Tibial nerve (tissue), 4 donors: ENCODE data around the gene NLRP1. TPM values are rescaled to one million over a fixed set of nuclear protein-coding genes. Genes with fewer than 3 reads are reported as not detected.

Source experiments
- DNase-seq, 2 donors: peaks; one replicate each; pipeline ENCODE4 v3.0.0-alpha.2; 2019; ENCODE audit warnings: low spot score in 2 of 2
- H3K27ac ChIP-seq, 4 donors: fragments of 200-600 bp; sonication (generic) in 3 of 4; one replicate each; pipeline ENCODE4 v1.5.1; 2017 to 2019; ENCODE audit warnings: mild to moderate bottlenecking in 1 of 4
- H3K27me3 ChIP-seq, 2 donors: fragments of 200-600 bp; sonication (generic) in 1 of 2; one replicate each; pipeline versions ENCODE4 v1.5.1 to v1.6.0; 2017 to 2019
- H3K36me3 ChIP-seq, 3 donors: fragments of 200-600 bp; sonication (generic); one replicate each; pipeline ENCODE4 v1.5.1; 2018 to 2019
- H3K4me1 ChIP-seq, 4 donors: fragments of 200-600 bp; sonication (generic) in 3 of 4; one replicate each; pipeline ENCODE4 v1.5.1; 2017 to 2019
- H3K4me3 ChIP-seq, 4 donors: fragments of 200-600 bp; sonication (generic) in 3 of 4; one replicate each; pipeline ENCODE4 v1.5.1; 2017 to 2019; ENCODE audit warnings: mild to moderate bottlenecking in 1 of 4, moderate library complexity in 1 of 4
- H3K9me3 ChIP-seq, 4 donors: fragments of 200-600 bp; sonication (generic) in 3 of 4; one replicate each; pipeline ENCODE4 v1.5.1; 2017 to 2019
- CTCF ChIP-seq, 5 experiments: fragments of 200-600 bp in 3 of 5; fragments of 450-650 bp in 2 of 5; sonication (generic) in 3 of 5; IDR thresholded peaks; one replicate each; pipeline ENCODE4 v1.5.1; 2016 to 2019; ENCODE audit warnings: antibody characterized with exemption in 5 of 5, mild to moderate bottlenecking in 3 of 5, moderate library complexity in 2 of 5
- EP300 ChIP-seq, 2 donors: sonication (generic); formaldehyde crosslinking; IDR thresholded peaks; one replicate each; pipeline ENCODE4 v1.6.1; 2017; ENCODE audit warnings: antibody characterized with exemption in 2 of 2, mild to moderate bottlenecking in 1 of 2
- POLR2A ChIP-seq, 2 donors: fragments of 450-650 bp; IDR thresholded peaks; one replicate each; pipeline ENCODE4 v1.6.1; 2017; ENCODE audit warnings: antibody characterized with exemption in 2 of 2, mild to moderate bottlenecking in 2 of 2, moderate library complexity in 2 of 2
- WGBS, 2 donors: methylation state at CpG; one replicate each; pipeline ENCODE4 v1.1.5; 2018; 5-methylcytosine and 5-hydroxymethylcytosine counted together
- total RNA-seq, 4 donors: library from RNA; depleted of rRNA; stranded (reverse); fragments of >200 nt; gene quantifications; one replicate each; pipeline ENCODE4 v1.1.0, GENCODE V29; 2016

The NLRP1 gene
- total RNA-seq, 4 donors from 2014 or later = 33.0 to 52.4 (median 36.6) TPM

DNA sequence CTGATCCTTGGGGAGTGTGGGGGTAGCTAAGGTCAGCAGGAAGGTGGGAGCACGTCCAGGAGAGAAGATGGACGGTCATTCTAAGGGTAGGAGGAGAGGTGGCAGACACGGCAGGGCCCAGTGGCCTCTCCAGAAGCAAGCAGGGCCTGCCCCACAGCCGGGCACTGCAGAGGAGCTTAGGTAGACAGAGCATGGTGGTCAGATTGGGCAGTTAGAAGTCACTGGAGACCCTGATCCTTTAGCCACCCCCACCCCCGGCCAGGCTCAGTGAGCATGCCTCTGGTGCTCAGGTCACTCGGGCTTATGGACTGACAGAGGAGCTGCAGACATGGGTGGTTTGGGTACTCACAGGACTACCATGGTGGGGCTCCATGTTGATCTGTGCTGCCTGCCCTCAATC lies 26.3 kb downstream of the NLRP1 start:
- Histone ChIP-seq H3K27me3 (no peaks in the 10 kb centered on the region), H3K4me1 (no peaks in the 10 kb centered on the region), H3K9me3 (peaks cover 0 to 6% (median 0%) of the 10 kb centered on the region in 4 donors), H3K36me3 (peaks cover 0 to 34% (median 0%) of the 10 kb centered on the region in 3 donors), H3K4me3 (no peak overlapping the region), H3K27ac (no peak overlapping the region)
- TF ChIP-seq EP300 (IDR thresholded peaks at IDR 0.05) (no peak), POLR2A (IDR thresholded peaks at IDR 0.05) (no peak), CTCF (IDR thresholded peaks at IDR 0.05) (no peak)
- no peak for DNase-seq
- WGBS, 2 donors = 79 to 82% methylated on average over 6 of the region's 6 CpGs

GRCh38 chr17:5557485-5557884 lies 26.8 kb downstream of the NLRP1 start:
- H3K4me3 ChIP-seq = no peak overlapping the region
- TF ChIP-seq CTCF (IDR thresholded peaks at IDR 0.05) (no peak), EP300 (IDR thresholded peaks at IDR 0.05) (no peak), POLR2A (IDR thresholded peaks at IDR 0.05) (no peak)
- WGBS, 2 donors = 56 to 66% methylated on average over 8 of the region's 8 CpGs
- H3K9me3 ChIP-seq = peaks cover 0 to 6% (median 0%) of the 10 kb centered on the region in 4 donors
- no peak overlapping the region for H3K27ac ChIP-seq
- no peaks in the 10 kb centered on the region for H3K4me1 ChIP-seq
- no peak for DNase-seq
- no peaks in the 10 kb centered on the region for H3K27me3 ChIP-seq
- peaks cover 0 to 39% (median 0%) of the 10 kb centered on the region in 3 donors for H3K36me3 ChIP-seq

DNA sequence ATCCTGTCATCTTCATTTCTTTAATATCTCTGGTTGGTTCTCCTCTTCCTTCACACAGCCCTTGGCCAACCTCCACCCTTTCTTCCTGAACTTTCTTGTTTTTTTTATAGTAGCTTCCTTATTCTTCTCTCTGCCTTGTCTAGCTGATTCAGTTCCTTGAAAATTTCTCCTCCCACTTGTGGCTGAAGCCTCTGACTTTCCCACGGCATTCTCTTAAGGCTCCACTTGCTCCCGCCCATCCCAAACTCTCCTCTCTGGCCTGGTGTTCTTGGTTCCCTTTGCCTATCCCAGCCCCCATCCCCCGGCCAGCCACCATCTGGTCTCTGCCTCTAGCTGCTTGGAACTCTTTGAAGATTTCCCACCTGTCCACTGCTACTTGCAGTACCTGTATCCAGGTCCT lies 29.1 kb downstream of the NLRP1 start:
- H3K36me3 ChIP-seq = peaks cover 0 to 34% (median 0%) of the 10 kb centered on the region in 3 donors
- H3K9me3 ChIP-seq = no peaks in the 10 kb centered on the region

GRCh38 chr17:5553479-5553878 lies 30.8 kb downstream of the NLRP1 start:
- 70 to 80% methylated on average over 3 of the region's 3 CpGs for WGBS, 2 donors
- Histone ChIP-seq H3K4me3 (no peak overlapping the region), H3K9me3 (no peaks in the 10 kb centered on the region), H3K27me3 (no peaks in the 10 kb centered on the region), H3K27ac (no peak overlapping the region), H3K36me3 (peaks cover 0 to 25% (median 0%) of the 10 kb centered on the region in 3 donors), H3K4me1 (no peaks in the 10 kb centered on the region)
- no peak for TF ChIP-seq EP300 (IDR thresholded peaks at IDR 0.05)
- DNase-seq = no peak

More for the DNA sequence above, 29.1 kb downstream of the NLRP1 start:
- no peaks in the 10 kb centered on the region for H3K4me1 ChIP-seq
- 49 to 53% methylated on average over 3 of the region's 3 CpGs for WGBS, 2 donors
- no peak overlapping the region for H3K4me3 ChIP-seq
- H3K27me3 ChIP-seq = no peaks in the 10 kb centered on the region
- no peak for DNase-seq
- H3K27ac ChIP-seq = no peak overlapping the region
- TF ChIP-seq POLR2A (IDR thresholded peaks at IDR 0.05) (no peak), CTCF (IDR thresholded peaks at IDR 0.05) (no peak), EP300 (IDR thresholded peaks at IDR 0.05) (no peak)

DNA sequence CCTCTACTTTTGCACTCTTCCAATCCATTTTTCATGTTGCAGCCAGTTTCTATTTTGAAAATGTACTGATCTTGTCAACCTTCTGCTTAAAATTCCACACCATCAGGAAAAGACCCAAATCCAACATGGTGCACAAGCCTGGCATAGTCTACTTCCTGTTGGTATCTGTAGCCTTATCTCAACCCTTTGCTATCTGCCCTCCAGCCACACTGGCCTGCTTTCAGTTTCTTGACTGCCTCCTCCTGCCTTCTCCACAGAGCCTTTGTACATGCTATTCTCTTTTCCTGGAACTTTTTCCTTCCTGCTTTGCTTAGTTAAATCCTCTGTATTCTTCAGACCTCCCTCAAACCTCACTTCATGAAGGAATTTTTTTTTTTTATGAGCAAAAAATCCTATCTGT lies 31.5 kb downstream of the NLRP1 start:
- Histone ChIP-seq H3K36me3 (peaks cover 0 to 18% (median 0%) of the 10 kb centered on the region in 3 donors), H3K4me1 (no peaks in the 10 kb centered on the region)

More for the DNA sequence above, 31.5 kb downstream of the NLRP1 start:
- Histone ChIP-seq H3K27ac (no peak overlapping the region), H3K4me3 (no peak overlapping the region), H3K27me3 (no peaks in the 10 kb centered on the region), H3K9me3 (no peaks in the 10 kb centered on the region)
- TF ChIP-seq EP300 (IDR thresholded peaks at IDR 0.05) (no peak), POLR2A (IDR thresholded peaks at IDR 0.05) (no peak), CTCF (IDR thresholded peaks at IDR 0.05) (no peak)
- no peak for DNase-seq
